Activated T-cell treated with anti-CD3 and anti-CD28 coated beads for 4 hours (primary cell): ENCODE data around the gene CNTN5.

ENCODE experiments used
- DNase-seq: peaks from one replicate; pipeline ENCODE4 v3.0.0-alpha.2; 2020

CNTN5 gene

DNA sequence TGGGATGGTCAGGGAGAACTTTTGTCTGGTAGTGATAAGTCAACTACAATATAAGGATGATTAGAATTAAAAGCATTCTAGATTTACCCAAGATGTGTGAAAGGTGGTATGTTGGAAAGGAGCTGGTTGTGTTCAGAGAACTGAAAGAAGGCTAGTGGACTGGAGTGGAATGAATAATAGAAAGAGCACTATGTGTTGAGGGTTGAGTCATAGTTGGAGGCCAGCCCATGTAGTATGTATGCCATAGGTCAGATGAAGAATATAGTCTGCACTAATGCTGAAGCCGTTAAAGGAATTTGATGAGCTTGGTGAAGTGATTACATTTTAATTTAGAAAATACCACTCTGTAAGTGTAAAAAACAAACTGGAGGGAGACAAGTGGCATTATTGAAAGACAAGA is 514.1 kb downstream of the CNTN5 start:
- no peak for DNase-seq

DNA sequence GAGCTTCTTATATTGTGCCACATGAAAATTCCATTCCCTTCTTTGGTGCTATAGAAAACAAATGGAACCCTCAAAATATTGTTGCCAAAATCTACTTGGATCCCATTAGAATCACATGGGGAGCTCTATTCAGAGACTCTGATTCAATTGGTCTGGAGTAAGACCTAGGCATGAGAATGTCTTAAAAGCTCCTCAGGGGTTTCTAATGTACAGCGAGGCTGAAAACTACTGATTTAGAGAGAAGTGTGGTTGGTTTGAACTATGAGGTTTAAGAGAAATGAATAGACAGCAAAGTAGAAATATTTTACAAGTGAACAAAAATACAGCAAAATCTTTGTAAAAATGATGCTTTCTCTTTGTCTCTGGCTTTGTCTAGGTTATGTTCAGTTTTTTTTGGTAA is 514.7 kb downstream of the CNTN5 start:
- no peak for DNase-seq

DNA sequence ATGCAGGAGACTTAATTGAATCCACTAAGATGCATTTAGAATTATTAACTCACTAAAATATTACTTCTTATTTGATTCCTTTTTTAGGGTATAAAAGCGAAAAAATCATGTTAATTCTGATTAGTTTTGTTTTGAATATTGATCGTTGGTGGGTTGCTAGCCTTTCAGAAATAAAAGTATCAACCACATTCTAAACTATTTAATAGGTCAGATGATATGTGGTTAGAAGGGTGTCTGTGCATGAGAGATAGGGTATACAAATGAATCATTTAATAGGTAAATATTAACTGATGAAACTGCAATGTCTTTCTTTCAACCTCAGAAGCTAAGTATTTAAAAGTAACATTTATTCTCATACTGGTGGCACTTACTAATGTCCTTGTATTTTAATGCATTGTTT is 515.1 kb downstream of the CNTN5 start:
- DNase-seq = no peak

DNA sequence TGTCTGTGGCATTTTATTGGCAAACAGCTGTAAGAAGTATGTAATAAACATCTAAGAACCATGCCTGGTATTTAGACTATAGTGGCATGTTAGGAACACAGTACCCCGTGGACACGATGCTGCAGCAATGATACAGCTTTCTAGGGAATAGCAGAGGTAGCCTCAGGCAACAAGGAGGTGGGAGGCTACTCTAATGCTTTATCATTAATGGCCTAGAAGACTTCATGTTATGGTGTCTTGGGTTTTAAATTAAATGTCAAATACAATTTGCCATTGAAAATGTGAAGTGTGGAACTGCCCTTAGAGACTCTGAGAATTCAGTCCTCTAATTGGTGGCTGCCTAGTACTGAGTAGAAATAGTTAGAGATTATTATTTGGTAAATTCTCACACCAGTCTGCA is 516.9 kb downstream of the CNTN5 start:
- no peak for DNase-seq

DNA sequence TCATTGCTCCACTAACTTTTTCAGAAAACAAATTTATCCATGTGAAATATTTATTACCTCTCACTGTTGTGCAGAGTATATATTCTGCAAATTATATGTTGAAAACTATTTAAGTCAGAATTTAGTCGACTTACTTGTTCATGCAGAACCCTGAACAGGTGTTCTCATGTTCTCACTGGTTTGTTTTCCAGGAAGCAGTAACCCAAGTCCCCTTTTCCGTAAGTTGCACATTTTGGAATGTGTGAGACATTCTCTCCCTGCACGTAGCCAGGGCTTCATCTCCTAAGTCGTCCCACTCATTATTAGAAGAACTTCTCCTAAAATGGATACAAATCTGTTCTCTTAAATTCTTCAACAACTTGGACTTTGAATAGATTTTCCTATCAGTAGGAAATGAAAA is 524.9 kb downstream of the CNTN5 start:
- no peak for DNase-seq

DNA sequence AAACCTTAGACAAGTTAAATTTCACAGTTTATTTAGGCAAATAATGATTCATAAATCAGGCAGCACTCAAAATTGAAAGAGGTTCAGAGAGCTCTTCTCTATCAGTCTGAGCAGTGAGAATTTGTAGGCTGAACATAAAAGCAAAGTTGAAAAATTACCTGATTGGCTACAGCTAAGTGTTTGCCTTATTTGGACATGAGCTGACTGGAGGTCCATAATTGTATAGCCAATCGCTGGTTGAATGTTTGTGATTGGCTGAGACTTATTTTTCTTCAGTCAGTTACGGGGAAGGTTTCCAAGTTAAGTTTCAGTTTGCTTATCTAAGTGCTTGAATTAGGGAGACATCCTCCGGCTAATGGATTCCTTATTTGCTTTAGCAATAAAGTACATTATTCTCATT is 527.5 kb downstream of the CNTN5 start:
- no peak for DNase-seq

DNA sequence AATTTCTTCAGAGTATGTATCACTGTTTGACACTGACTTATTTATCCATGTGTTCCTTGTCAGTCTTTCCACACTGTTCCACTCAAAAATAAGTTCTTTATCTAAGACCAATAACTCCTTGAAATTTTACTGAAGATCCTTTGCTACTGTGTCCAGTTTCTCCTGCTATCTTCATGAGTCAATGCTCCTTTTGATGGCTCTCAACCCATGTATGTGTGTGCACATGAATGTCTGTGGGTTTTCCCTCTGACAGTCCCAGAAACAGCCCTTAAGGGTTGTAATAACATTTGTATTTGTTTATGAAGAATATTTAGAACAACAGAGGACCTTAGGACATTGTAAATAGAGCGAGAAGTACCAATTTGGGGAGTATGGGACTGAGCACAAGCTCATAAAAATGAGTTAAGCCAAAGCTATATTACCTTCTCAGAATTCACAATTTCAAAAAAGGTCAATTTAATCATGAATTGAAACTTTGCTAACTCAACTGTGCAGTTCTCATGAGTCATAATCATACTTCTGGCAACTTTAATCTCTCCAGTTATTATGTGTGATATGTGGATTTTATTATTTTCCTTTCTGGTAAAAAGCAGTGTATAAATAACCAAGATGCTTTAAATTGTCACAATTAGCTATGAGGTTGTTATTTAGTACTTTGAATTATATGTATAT is 533.6 kb downstream of the CNTN5 start:
- DNase-seq = no peak

DNA sequence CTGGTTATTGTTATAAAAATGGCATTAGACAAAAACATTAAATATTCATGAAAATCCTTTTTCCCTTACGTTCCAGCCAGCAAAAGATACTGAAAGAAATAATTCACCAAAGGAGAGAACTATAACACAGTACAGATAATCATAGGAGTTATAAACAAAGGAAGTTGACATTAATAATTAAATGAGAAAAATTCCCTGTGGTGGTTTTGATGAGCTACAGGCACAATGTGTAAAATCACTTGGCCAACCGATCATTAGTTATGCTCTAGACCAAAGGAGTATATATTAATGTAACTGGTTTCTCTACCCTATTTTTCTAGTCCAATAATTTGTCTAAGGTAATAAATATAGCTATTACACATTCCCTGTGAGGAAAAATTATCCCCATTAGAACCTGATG is 534.7 kb downstream of the CNTN5 start:
- no peak for DNase-seq

DNA sequence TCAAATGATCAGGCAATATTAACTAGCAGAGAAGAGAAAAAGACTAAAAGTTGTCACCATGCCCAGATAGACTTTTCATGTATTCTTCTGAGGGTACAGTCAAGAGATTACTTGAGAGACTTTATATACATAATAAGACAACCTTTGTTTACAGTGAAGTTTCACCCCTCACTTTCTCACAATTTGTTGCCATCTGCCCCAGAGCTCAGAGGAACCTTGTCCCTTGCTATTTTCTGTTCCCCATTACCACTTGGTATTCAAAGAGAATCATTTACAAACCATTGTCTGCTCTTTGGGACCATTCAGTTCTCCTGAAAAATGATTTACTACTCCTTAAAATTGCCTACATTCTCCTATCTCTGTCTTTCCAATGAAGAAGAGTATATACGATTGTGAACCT is 544.6 kb downstream of the CNTN5 start:
- no peak for DNase-seq

DNA sequence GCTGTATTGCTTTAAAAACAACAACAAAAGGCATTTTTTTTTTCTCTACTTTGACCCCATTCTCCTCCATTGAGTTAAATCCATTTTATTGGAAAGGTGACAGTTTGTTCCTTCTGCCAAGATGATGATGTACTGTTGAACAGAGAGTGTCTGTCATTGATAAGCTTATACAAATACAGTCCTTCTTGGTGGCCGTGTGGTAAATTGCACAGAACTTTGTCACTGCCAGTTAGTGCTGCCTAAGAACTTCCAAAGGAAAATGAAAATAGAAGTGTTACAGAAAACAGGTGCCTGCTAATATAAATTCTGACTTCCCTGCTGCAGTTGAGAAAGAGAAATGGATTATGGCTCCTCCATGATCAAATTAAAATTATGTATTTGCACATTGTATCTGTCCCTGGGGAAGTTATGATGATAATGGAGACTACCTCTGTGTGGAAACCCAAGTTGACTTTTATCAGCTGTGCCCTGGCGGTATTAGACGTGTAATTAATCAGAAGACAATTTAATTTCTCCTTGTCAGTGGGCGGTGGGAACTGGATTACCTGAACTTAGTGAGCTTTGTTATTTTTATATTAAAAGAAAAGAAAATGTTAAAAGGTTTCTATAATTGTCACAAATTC is 546.7 kb downstream of the CNTN5 start:
- DNase-seq = no peak

DNA sequence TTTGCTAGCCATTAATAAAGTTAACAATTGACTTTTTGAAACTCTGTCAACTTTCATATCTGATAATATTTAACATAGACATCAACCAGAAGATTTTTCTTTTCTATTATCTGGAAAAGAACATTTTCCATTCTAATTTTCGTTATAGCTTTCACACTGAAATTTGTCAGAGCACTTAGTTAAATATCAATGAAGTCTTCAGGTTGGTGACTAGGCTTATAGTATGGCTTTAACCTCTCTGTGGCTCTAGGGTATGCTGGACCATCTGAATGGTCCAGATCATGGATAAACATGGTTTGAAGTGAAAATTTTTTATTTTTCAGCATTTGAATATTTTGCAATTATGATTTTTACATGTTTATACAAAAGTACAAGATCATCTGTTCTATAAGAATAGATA is 548.1 kb downstream of the CNTN5 start:
- no peak for DNase-seq

DNA sequence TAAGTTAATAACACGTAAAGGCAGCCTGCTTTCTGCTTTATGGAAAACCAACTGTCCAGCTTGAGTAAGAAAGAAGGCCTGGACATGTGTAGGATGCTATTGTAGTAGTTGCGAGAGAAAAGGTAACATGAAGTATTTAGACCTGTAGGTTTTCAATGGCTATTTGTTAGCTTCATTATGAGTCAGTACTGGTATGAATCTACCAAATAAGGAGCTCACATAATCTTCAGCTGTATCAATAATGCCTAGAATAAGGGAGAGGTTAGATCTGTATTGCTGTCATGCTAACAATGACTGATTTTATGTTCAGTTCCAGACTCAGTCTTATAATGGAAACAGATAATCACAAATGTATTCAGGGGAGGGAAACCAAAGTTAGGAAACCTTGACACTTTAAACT is 550.3 kb downstream of the CNTN5 start:
- no peak for DNase-seq

DNA sequence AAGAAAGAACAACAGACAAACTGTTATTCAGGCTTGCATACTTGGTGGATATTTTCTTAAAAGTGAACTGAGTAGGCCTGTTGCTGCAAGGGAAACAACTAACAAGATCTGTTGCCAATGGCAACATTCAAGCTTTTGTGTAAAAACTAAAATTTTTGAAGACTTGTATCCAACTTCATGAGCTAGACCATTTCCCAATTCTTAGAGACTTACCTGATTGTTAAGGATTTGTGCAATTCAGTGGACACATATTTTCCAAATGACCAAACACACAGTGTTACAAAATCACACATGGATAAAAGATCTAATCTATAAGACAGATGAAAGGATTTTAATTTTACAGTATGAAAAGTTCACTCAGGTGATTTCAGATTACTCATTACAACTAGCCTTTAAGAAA is 564.1 kb downstream of the CNTN5 start:
- no peak for DNase-seq

DNA sequence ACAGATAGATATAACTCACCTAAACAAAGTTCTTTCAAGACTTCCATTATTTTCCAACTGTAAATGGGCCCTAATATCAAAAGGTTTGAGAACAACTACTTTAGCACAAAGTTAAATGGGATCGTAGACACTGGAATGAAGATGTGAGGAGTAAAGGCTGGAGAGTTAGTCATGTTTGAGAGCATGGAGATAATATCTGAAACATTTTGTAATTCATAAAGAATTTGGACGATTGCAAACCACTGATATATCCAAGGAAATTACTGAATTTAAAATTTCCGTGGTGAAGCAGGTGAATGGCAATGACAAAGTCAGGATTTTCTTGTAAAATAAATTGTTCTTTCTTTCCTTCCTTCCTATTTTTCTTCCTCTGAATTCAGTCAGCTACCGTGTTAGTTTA is 564.9 kb downstream of the CNTN5 start:
- no peak for DNase-seq

DNA sequence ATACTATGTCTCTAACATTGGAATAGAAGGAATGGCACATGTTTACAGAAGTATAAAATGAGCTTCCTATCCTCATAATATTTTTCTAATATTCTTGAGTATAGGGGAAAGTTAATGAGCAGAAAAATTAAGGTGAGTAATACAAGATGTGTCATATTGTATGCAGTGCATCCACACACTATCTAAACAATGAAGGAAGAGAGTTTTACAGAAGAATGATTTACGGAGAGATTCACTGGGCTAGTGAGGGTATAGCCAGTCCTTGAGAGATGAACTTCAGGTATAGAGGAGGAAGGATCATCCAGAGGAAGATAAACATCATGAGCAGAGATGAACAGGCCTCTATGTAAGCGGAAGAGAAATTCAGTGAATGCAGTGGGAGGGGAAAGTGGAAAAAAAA is 569.0 kb downstream of the CNTN5 start:
- no peak for DNase-seq

DNA sequence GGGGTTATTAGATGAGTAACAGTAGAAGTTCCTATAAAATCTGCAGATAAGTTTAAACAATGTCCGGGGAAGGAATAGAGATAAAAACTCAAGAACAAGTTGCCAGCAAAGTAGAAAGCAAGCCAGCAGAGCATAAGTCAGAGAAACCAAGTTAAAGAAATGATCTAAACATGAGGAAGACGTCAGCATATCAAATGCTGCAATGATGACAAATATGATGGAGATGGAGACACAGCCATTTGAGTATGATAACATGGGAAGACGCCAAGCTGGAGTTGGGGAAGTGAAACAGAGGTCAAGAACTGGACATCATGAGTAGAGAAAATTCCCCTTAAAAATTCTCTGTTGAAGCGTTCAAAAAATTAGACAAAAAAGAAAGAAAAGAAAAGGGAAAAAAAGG is 571.5 kb downstream of the CNTN5 start:
- no peak for DNase-seq

DNA sequence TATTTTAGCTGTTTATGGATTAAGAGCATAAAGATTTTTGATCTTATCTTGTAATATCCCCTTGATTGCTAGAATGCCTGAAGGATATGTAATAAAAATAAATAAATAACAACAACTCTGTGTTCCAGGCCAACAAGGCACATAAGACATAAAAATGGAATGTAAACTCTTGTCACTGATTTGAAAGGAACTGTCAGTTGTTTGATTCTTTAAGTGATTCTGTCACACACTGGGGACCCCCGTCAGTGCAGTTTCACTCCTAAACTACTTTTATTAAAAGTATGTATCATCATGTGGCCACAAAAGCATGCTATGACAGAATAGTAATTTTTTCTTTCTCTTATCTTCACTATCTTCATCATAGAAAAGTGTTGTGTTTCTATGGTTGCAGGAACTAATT is 572.4 kb downstream of the CNTN5 start:
- no peak for DNase-seq

DNA sequence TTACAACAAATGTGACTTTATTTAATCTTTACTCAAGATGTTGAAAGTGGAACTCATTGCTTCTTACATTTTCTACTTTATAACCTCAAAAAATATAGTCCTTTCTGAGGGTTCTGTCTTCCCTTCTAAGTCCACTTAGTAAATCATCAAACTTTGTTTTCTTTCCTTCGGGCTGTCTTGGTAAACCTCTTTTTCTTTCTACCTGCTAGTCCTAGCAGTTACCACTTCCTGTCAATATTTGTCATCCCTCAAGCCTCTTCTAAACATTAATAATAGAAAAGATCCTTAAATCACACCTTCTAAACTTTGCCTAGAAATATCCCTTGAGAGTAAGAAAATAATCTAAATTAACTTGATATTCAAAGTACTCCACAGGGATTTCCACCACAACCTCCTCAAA is 580.4 kb downstream of the CNTN5 start:
- no peak for DNase-seq

DNA sequence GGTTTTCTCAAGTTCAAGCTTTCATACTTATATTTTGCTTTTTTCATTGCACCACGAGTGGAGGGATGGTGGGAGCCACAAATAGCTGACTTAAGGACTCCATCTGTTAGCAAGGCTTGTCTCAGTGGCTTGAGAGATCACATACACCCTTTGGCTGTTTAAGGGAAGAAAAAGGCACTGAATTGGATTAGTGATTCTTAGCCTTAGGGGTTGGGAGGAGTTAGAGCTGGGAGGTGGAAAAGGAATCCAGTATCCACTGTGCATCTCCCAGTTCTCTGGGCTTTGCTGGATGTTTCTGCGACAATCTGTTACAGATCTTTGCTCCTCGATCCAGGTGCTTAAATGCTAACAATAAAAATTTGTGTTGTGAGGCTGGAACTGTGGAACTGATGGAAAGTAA is 593.6 kb downstream of the CNTN5 start:
- DNase-seq = no peak

DNA sequence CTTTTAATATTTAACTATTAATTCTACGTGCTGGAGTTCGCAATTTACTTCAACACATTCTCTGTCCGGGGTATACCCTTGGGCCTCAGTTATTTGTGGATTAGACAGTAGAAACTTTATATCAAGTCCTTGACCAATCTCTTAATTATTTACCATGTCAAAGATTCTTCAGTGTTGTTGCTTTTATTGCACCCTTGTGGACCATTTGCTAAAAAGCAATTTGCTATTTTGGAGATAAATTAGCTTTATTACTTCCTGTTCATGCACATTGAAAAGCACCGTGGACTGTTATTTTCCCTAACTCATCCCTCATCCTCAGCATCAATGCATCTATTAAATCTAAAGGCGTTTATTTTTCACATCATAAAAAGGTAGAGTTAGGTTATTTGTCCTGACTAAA is 609.9 kb downstream of the CNTN5 start:
- no peak for DNase-seq

DNA sequence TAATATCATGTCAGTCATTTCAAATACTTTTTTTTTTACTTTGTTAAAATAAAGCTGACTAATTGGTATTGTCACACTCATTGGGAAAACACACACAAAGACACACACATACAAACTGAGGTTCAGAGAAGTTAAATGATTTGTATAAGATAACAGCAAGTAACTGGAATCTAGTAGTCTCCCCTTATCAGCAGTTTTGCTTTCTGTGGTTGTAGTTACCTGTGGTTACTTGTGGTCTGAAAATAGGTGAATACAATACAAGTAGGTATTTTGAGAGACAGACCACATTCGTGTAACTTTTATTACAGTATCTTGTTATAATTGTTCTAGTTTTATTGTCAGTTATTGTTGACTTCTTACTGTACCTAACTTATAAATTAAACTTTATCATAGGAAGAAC is 610.9 kb downstream of the CNTN5 start:
- DNase-seq = no peak

DNA sequence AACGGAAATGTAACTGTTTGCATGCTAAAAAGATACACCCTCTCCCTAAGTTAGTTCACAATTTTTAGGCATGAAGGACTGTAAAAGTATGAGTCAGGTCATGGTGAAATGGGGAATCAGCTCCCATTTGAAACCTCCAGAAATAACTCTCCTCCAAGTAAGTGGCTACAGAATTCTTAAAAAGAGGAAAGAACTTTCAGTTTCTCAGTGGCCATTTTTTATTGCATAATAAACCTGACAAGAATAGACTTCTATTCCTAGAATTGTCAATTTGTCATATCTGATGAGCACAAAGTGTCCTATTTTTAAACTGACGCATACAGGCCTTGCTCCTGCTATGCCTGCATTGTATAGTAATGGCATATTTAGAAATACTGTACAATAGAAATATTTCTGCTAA is 612.2 kb downstream of the CNTN5 start:
- DNase-seq = no peak

DNA sequence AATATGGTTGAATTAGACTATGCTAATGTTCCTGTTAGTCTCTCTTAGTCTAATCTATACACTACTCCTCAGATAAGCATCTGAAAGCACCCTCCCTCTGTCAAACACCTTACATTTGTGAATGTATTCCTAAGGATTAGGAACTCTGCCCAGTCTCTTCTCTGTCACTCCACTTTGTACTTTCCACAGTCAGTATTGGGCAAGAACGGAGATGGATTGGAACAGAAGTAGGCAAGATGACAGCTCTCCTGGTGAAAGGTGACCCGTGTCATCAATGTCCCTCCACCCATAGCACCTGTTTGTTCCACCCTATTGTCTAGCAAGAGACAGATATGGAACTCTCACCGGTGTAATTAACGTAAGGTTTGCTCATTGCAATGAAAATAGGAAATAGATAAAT is 613.8 kb downstream of the CNTN5 start:
- DNase-seq = no peak

DNA sequence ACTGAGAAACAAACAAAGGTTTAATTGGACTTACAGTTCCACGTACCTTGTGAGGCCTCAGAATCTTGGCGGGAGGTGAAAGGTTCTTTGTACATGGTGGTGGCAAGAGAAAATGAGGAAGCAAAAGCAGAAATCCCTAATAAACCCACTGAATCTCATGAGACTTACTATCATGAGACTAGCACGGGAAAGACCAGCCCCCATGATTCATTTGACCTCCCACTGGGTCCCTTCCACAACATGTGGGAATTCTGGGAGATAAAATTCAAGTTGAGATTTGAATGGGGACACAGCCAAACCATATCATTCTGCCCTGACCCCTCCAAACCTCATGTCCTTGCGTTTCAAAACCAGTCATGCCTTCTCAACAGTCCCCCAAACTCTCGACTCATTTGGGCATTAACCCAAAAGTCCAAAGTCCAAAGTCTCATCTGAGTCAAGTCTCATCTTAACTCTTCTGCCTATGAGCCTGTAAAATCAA is 617.4 kb downstream of the CNTN5 start:
- no peak for DNase-seq

DNA sequence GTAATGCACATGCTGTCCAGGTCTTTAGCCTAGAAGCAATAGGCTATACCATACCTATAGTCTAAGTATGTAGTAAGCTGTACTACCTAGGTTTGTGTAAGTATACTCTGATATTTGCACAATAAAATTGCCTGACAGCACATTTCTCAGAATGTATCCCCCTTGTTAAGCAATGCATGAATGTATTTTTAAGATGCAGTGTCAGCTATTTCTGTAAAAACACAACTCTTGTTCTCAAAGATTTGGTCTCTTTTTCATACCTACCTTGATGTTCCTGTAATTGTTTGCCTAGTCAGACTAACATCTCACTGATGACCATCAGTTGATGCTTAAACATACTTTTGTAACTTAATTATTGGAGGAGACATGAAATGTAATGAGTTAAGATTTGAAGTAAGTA is 619.9 kb downstream of the CNTN5 start:
- no peak for DNase-seq
